CD4-positive, alpha-beta T cell treated with Interleukin-15 for 1 hour (primary cell): ENCODE measurements around the gene LRRC39.

ENCODE experiments used
- DNase-seq: peaks from one replicate; pipeline ENCODE4 v3.0.0-alpha.2; 2020

The LRRC39 gene

GRCh38 chr1:100146958-100147357 is 31.1 kb downstream of the LRRC39 start:
- DNase-seq, result no peak

GRCh38 chr1:100145116-100145515 is 32.9 kb downstream of the LRRC39 start:
- no peak for DNase-seq

GRCh38 chr1:100142343-100142742 is 35.7 kb downstream of the LRRC39 start:
- no peak for DNase-seq

- no peak for DNase-seq
Measured at GRCh38 chr1:100141192-100141591, 36.9 kb downstream of the LRRC39 start.

GRCh38 chr1:100137602-100138001 is 40.5 kb downstream of the LRRC39 start:
- no peak for DNase-seq

GRCh38 chr1:100134872-100135271 is 43.2 kb downstream of the LRRC39 start:
- DNase-seq, result no peak

GRCh38 chr1:100132566-100133477 is 45.2 kb downstream of the LRRC39 start, which contains the start of the genes SASS6 and TRMT13:
Gene SASS6, minus strand, starts transcription at chr1:100132930. Its CDS starts 116 bp downstream, at chr1:100132814.
Gene TRMT13, plus strand, starts transcription at chr1:100133163. Its CDS starts 6 bp downstream, at chr1:100133169.
- peak; percentile 95 for DNase-seq

GRCh38 chr1:100131623-100132022 is 46.4 kb downstream of the LRRC39 start:
- DNase-seq, result no peak

GRCh38 chr1:100130552-100131077 is 47.4 kb downstream of the LRRC39 start:
- DNase-seq, result no peak

- no peak for DNase-seq
Measured at GRCh38 chr1:100127226-100127625, 50.8 kb downstream of the LRRC39 start.

- no peak for DNase-seq
Measured at GRCh38 chr1:100122177-100122576, 55.9 kb downstream of the LRRC39 start.

GRCh38 chr1:100115524-100115923 is 62.5 kb downstream of the LRRC39 start:
- DNase-seq, result no peak

- no peak for DNase-seq
Measured at GRCh38 chr1:100109554-100110066, 68.4 kb downstream of the LRRC39 start.

GRCh38 chr1:100107696-100108095 is 70.4 kb downstream of the LRRC39 start:
- DNase-seq, result no peak

- DNase-seq, result no peak
Measured at GRCh38 chr1:100101564-100101963, 76.5 kb downstream of the LRRC39 start.

- DNase-seq, result no peak
Measured at GRCh38 chr1:100100202-100100601, 77.9 kb downstream of the LRRC39 start.
